ENCODE data around the gene TBPL2. TPM values are rescaled to one million over a fixed set of nuclear protein-coding genes. Genes with fewer than 3 reads are reported as not detected.
A peak's percentile ranks its signal among the peaks of the same experiment; 100 is the strongest.

The TBPL2 gene
- total RNA-seq, 1 experiment from 2014 or later = not detected

- no peak overlapping the region for H3K56ac ChIP-seq (ENCODE audit: insufficient read length, low read depth, low read length)
- no peaks in the 10 kb centered on the region for H3K9me3 ChIP-seq (ENCODE audit: control insufficient read depth, low read depth, low read length)
- H3K18ac ChIP-seq (ENCODE audit: insufficient read length, low read depth, low read length) = no peak overlapping the region
- no peak overlapping the region for H2BK120ac ChIP-seq (ENCODE audit: low read depth, low read length, poor library complexity, severe bottlenecking)
- H3K27me3 Mint-ChIP-seq (ENCODE audit: low read depth) = peaks cover 2% of the 10 kb centered on the region; the same call in 1 of the 2 replicates
- no peak overlapping the region for H3T11ph ChIP-seq (ENCODE audit: low read length)
- WGBS (ENCODE audit: extremely low coverage, insufficient read length, low lambda C conversion rate) = no CpG with 5 or more reads among the region's 3 CpGs
- H3K27ac ChIP-seq (ENCODE audit: insufficient read length, low read depth, low read length) = no peak overlapping the region
- no peaks in the 10 kb centered on the region for H3K27me3 ChIP-seq (ENCODE audit: insufficient read depth, low read length)
- H3K4me1 ChIP-seq (ENCODE audit: insufficient read depth, low read length) = no peaks in the 10 kb centered on the region
- no peak overlapping the region for H2AFZ ChIP-seq (ENCODE audit: low read length)
- no peaks in the 10 kb centered on the region for H3K79me2 ChIP-seq (ENCODE audit: insufficient read depth, low read length)
- peaks cover 0 to 8% of the 10 kb centered on the region in 2 experiments; a peak in 2 of 4 replicates for H3K4me1 Mint-ChIP-seq
- TF ChIP-seq, protein P1, sequence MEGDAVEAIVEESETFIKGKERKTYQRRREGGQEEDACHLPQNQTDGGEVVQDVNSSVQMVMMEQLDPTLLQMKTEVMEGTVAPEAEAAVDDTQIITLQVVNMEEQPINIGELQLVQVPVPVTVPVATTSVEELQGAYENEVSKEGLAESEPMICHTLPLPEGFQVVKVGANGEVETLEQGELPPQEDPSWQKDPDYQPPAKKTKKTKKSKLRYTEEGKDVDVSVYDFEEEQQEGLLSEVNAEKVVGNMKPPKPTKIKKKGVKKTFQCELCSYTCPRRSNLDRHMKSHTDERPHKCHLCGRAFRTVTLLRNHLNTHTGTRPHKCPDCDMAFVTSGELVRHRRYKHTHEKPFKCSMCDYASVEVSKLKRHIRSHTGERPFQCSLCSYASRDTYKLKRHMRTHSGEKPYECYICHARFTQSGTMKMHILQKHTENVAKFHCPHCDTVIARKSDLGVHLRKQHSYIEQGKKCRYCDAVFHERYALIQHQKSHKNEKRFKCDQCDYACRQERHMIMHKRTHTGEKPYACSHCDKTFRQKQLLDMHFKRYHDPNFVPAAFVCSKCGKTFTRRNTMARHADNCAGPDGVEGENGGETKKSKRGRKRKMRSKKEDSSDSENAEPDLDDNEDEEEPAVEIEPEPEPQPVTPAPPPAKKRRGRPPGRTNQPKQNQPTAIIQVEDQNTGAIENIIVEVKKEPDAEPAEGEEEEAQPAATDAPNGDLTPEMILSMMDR (conservative IDR thresholded peaks at IDR 0.05) = no peak
- no peak overlapping the region for H2BK5ac ChIP-seq (ENCODE audit: insufficient read length, low read length)
- no peaks in the 10 kb centered on the region for H3K36me3 Mint-ChIP-seq (ENCODE audit: insufficient read depth in 1 of 3, low read depth in 3 of 3)
- H3K23me2 ChIP-seq (ENCODE audit: insufficient read length, low read depth, low read length, poor library complexity, severe bottlenecking) = no peaks in the 10 kb centered on the region
- no peak overlapping the region for H2AK5ac ChIP-seq (ENCODE audit: insufficient read length, low read length)
- no peak overlapping the region for H3K4me3 Mint-ChIP-seq
- no peak overlapping the region for H3K23ac ChIP-seq (ENCODE audit: insufficient read length, low read depth, low read length)
- no peak overlapping the region for H3K14ac ChIP-seq (ENCODE audit: insufficient read depth, low read length)
- H4K8ac ChIP-seq (replicated peaks; ENCODE audit: insufficient read length, low read depth, low read length) = no peak overlapping the region
- peak overlapping the region in 1 of 3 experiments; percentile 24; a peak in 1 of 7 replicates for H3K27ac Mint-ChIP-seq
- H2BK20ac ChIP-seq (ENCODE audit: low read depth, low read length, poor library complexity, severe bottlenecking) = no peak overlapping the region
- H3K4ac ChIP-seq (ENCODE audit: low read depth, low read length) = no peak overlapping the region
- no peak for DNase-seq
- no peaks in the 10 kb centered on the region for H3K79me1 ChIP-seq (ENCODE audit: insufficient read depth, low read depth, low read length, poor library complexity, severe bottlenecking)
- H3K9me3 Mint-ChIP-seq = no peaks in the 10 kb centered on the region
- no peaks in the 10 kb centered on the region for H4K20me1 ChIP-seq (ENCODE audit: control insufficient read depth, insufficient read depth, insufficient read length)
- H2BK12ac ChIP-seq (ENCODE audit: insufficient read length, low read depth, low read length) = no peak overlapping the region
- H3K9ac ChIP-seq (ENCODE audit: extremely low read depth, insufficient read length, low read length) = no peak overlapping the region
- no peak overlapping the region for H2BK15ac ChIP-seq (ENCODE audit: low read depth, low read length)
- no peak overlapping the region for H3K4me2 ChIP-seq (ENCODE audit: insufficient read depth, insufficient read length, low read length)
- no peak overlapping the region for H4K5ac ChIP-seq (ENCODE audit: insufficient read length, low read depth, low read length)
- H4K91ac ChIP-seq (ENCODE audit: insufficient read length, low read depth, low read length) = no peak overlapping the region
These were observed 7.8 kb upstream of the TBPL2 start for GRCh38 chr14:55448141-55448614.
